ENCODE measurements around the gene PDE10A. TPM values are rescaled to one million over a fixed set of nuclear protein-coding genes. Genes with fewer than 3 reads are reported as not detected.
"Not testable (repeated sequence)": the region's sequence is repeated elsewhere in the genome, so short reads cannot be mapped to it uniquely, and the experiment has no call there.

The PDE10A gene
- total RNA-seq, 1 experiment from 2014 or later: 2.1 TPM

DNA sequence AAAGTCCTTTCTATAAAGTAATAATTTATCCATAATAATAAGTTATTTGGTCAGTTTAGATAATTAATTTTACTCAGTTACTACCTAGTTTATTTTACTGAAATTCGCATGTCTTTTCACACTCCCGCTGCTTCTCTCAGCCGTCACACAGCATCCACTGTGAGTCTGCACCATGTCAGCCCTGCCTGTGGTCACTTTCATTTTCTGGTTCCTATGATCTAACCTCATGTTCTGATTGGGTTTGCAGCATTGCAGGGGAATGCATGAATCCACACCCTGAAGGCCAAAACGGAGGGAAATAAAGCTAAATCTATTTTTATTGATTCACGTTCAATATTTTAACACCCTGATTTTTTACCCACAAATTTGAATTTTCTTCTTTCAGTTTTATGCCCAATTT, 47.4 kb downstream of the PDE10A start:
- H4K20me1 ChIP-seq (ENCODE audit: low read length): no peaks in the 10 kb centered on the region
- H3K27me3 ChIP-seq (ENCODE audit: low read length): no peaks in the 10 kb centered on the region
- no peak for ATAC-seq
- H3K4me1 ChIP-seq (ENCODE audit: insufficient read depth, low read length): no peaks in the 10 kb centered on the region
- H3K4me3 ChIP-seq (ENCODE audit: low read length): no peak overlapping the region
- no peaks in the 10 kb centered on the region for H3K36me3 ChIP-seq (ENCODE audit: low read depth, low read length)
- no peak overlapping the region for H3K4me2 ChIP-seq (ENCODE audit: low read length)
- ChIA-PET POLR2A (ENCODE audit: unreplicated experiment) (no interaction called here), CTCF (no interaction called here)
- H3K9ac ChIP-seq (ENCODE audit: low read length): no peak overlapping the region
- H3K27ac ChIP-seq (ENCODE audit: low read length): no peak overlapping the region
- no peaks in the 10 kb centered on the region for H3K9me3 ChIP-seq (ENCODE audit: low read length)
- no peak for TF ChIP-seq EZH2 (IDR thresholded peaks at IDR 0.05; ENCODE audit: low read length, unreplicated experiment)
- TF ChIP-seq, protein P1, sequence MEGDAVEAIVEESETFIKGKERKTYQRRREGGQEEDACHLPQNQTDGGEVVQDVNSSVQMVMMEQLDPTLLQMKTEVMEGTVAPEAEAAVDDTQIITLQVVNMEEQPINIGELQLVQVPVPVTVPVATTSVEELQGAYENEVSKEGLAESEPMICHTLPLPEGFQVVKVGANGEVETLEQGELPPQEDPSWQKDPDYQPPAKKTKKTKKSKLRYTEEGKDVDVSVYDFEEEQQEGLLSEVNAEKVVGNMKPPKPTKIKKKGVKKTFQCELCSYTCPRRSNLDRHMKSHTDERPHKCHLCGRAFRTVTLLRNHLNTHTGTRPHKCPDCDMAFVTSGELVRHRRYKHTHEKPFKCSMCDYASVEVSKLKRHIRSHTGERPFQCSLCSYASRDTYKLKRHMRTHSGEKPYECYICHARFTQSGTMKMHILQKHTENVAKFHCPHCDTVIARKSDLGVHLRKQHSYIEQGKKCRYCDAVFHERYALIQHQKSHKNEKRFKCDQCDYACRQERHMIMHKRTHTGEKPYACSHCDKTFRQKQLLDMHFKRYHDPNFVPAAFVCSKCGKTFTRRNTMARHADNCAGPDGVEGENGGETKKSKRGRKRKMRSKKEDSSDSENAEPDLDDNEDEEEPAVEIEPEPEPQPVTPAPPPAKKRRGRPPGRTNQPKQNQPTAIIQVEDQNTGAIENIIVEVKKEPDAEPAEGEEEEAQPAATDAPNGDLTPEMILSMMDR (conservative IDR thresholded peaks at IDR 0.05; ENCODE audit: low read depth, low read length): no peak
- TF ChIP-seq EZH2phosphoT487 (IDR thresholded peaks at IDR 0.05; ENCODE audit: borderline replicate concordance, low read length): no peak
- intact Hi-C loops (cut with micrococcal nuclease): no loop called here
- no peak for DNase-seq
- no peaks in the 10 kb centered on the region for H3K79me2 ChIP-seq (ENCODE audit: low read length)
- no peaks in the 10 kb centered on the region for H3F3A ChIP-seq (ENCODE audit: low read length, unreplicated experiment)
- no peak overlapping the region for H2AFZ ChIP-seq (ENCODE audit: low read length)
- no TSS peak for BruUV-seq (replicated peaks)
- no peaks in the 10 kb centered on the region for H3K9me2 ChIP-seq (replicated peaks; ENCODE audit: low read length)

DNA sequence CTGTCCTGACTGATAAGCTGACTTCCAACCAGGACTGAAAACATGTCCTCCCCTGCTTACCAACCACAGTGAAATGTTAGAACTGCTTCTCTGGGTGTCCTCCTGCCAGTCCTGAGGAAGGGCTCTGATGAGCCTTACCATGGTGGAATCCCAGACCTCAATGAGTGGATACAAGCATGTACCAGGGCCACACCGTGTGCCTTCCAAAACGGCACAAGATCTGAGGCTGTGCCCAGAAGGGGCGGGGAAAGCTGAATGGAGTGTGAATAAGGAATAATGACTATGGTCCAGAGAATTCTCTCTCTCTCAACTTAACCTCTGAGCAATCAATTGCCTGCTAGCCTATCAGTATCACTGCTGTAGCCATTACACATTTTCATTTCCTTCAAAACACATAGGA, 51.7 kb downstream of the PDE10A start:
- ChIA-PET CTCF (no interaction called here), POLR2A (ENCODE audit: unreplicated experiment) (no interaction called here)
- no peaks in the 10 kb centered on the region for H3F3A ChIP-seq (ENCODE audit: low read length, unreplicated experiment)
- no peaks in the 10 kb centered on the region for H4K20me1 ChIP-seq (ENCODE audit: low read length)
- no TSS peak for BruUV-seq (replicated peaks)
- H3K4me1 ChIP-seq (ENCODE audit: insufficient read depth, low read length): no peaks in the 10 kb centered on the region
- intact Hi-C loops (cut with micrococcal nuclease): no loop called here
- no peak overlapping the region for H3K4me2 ChIP-seq (ENCODE audit: low read length)
- DNase-seq: no peak
- H3K27ac ChIP-seq (ENCODE audit: low read length): no peak overlapping the region
- H3K79me2 ChIP-seq (ENCODE audit: low read length): no peaks in the 10 kb centered on the region
- H2AFZ ChIP-seq (ENCODE audit: low read length): no peak overlapping the region
- no peak overlapping the region for H3K9ac ChIP-seq (ENCODE audit: low read length)
- no peaks in the 10 kb centered on the region for H3K9me3 ChIP-seq (ENCODE audit: low read length)
- no peak for ATAC-seq
- H3K4me3 ChIP-seq (ENCODE audit: low read length): no peak overlapping the region
- H3K27me3 ChIP-seq (ENCODE audit: low read length): no peaks in the 10 kb centered on the region
- TF ChIP-seq EZH2phosphoT487 (IDR thresholded peaks at IDR 0.05; ENCODE audit: borderline replicate concordance, low read length) (no peak), EZH2 (IDR thresholded peaks at IDR 0.05; ENCODE audit: low read length, unreplicated experiment) (no peak)
- TF ChIP-seq, protein P1 (conservative IDR thresholded peaks at IDR 0.05; ENCODE audit: low read depth, low read length): no peak
- H3K36me3 ChIP-seq (ENCODE audit: low read depth, low read length): no peaks in the 10 kb centered on the region
- no peaks in the 10 kb centered on the region for H3K9me2 ChIP-seq (replicated peaks; ENCODE audit: low read length)

DNA sequence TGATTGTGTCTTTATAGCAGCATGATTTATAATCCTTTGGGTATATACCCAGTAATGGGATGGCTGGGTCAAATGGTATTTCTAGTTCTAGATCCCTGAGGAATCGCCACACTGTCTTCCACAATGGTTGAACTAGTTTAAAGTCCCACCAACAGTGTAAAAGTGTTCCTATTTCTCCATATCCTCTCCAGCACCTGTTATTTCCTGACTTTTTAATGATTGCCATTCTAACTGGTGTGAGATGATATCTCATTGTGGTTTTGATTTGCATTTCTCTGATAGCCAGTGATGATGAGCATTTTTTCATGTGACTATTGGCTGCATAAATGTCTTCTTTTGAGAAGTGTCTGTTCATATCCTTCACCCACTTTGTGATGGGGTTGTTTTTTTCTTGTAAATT, 54.5 kb downstream of the PDE10A start:
- H3K9me3 ChIP-seq (ENCODE audit: low read length); H3K4me1 ChIP-seq (ENCODE audit: insufficient read depth, low read length); H3K4me2 ChIP-seq (ENCODE audit: low read length); H3F3A ChIP-seq (ENCODE audit: low read length, unreplicated experiment); H3K27me3 ChIP-seq (ENCODE audit: low read length); DNase-seq; H3K27ac ChIP-seq (ENCODE audit: low read length); H3K4me3 ChIP-seq (ENCODE audit: low read length); H2AFZ ChIP-seq (ENCODE audit: low read length); H3K9me2 ChIP-seq (replicated peaks; ENCODE audit: low read length); ATAC-seq; CTCF ChIA-PET; BruUV-seq (replicated peaks); H4K20me1 ChIP-seq (ENCODE audit: low read length); intact Hi-C loops (cut with micrococcal nuclease); H3K9ac ChIP-seq (ENCODE audit: low read length); POLR2A ChIA-PET (ENCODE audit: unreplicated experiment); H3K79me2 ChIP-seq (ENCODE audit: low read length); H3K36me3 ChIP-seq (ENCODE audit: low read depth, low read length): not testable (repeated sequence)

All from PC-3 (cell line).